HEK293T (cell line): ENCODE data around the gene LETM1.

Experiments used
- FOXM1 ChIP-seq: fragments of 450-650 bp; IDR thresholded peaks from 2 replicates; pipeline ENCODE4 v1.6.1; 2017; ENCODE audit warnings: mild to moderate bottlenecking, borderline replicate concordance
- SP1 ChIP-seq: fragments of 450-650 bp; IDR thresholded peaks from 2 replicates; pipeline ENCODE4 v1.6.1; 2017

DNA sequence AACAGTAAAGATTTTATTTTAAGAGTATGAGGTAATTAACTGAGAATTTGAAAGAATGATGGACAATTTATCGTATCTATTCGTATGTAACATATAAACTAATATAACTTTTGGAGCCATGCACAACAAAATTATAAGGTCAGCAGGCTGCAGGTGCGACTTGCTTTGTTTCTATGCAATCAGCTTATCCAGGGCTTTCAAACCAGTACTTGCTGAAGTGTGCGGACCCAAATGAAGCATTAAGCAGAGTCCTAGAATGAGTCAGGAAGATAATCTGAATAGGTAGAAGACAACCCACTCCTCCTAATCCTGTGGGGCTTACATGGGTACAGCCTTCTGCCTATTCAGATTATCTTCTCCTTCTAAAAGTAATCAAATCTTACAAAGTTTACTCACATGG is 17.3 kb upstream of the LETM1 start:
- TF ChIP-seq SP1 (no peak), FOXM1 (no peak)
